Stimulated activated naive CD8-positive, alpha-beta T cell treated with anti-CD3 and anti-CD28 coated beads, Interleukin-15, amount 100 ng/mL, for 72 hours (primary cell): ENCODE results near the gene FABP3.

Experiments used
- ATAC-seq: fragments of 150-1000 bp; cut with Tn5 transposase; 2 replicates; pipeline ENCODE4 v1.10.0; 2021; ENCODE audit warnings: mild to moderate bottlenecking, moderate library complexity
- DNase-seq, 2 donors: peaks; one replicate each; pipeline ENCODE4 v3.0.0; 2021 to 2022
- H3K27ac Mint-ChIP-seq, 2 donors: one replicate each; pipeline ENCODE4 v1.8.0; 2022; ENCODE audit warnings: mild to moderate bottlenecking in 2 of 2, mixed read lengths in 2 of 2, moderate library complexity in 2 of 2
- H3K27me3 Mint-ChIP-seq: one replicate; pipeline ENCODE4 v1.8.0; 2022; ENCODE audit warnings: mixed read lengths
- H3K4me1 Mint-ChIP-seq: one replicate; pipeline ENCODE4 v1.8.0; 2022; ENCODE audit warnings: mild to moderate bottlenecking, mixed read lengths
- H3K4me3 Mint-ChIP-seq, 2 donors: one replicate each; pipeline ENCODE4 v1.8.0; 2022; ENCODE audit warnings: mild to moderate bottlenecking in 2 of 2, mixed read lengths in 2 of 2, moderate library complexity in 1 of 2
- H3K9me3 Mint-ChIP-seq, 2 donors: one replicate each; pipeline ENCODE4 v1.8.0; 2022; ENCODE audit warnings: mixed read lengths in 2 of 2

The FABP3 gene

DNA sequence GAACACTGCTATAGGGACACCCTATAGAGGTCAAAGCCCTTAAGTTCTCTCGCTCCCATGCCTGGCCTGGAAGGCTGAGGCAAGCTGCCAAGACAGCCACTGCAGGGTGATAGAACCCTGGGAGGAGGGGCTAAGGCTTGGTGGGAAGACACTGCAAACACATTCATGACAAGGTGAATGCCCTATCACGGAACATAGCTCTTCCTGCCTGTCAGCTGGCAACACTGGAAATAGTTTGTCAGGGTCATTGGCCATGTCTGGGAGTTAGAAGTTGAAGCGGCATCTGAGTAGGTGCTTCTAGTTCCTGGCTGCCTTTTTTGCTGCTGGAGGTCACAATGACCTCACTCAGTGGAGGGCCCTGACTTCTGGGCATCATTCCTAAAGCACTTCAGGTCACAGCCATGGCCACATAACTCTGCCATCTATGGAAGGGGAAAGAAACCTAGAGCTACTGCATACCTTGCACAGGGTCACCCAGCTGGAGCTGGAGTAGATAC lies 4.2 kb downstream of the FABP3 start:
- Mint-ChIP-seq H3K27me3 (peaks cover 8% of the 10 kb centered on the region), H3K4me3 (no peak overlapping the region), H3K9me3 (no peaks in the 10 kb centered on the region), H3K27ac (no peak overlapping the region), H3K4me1 (peaks cover 19% of the 10 kb centered on the region)
- ATAC-seq (no peak), DNase-seq (no peak)

DNA sequence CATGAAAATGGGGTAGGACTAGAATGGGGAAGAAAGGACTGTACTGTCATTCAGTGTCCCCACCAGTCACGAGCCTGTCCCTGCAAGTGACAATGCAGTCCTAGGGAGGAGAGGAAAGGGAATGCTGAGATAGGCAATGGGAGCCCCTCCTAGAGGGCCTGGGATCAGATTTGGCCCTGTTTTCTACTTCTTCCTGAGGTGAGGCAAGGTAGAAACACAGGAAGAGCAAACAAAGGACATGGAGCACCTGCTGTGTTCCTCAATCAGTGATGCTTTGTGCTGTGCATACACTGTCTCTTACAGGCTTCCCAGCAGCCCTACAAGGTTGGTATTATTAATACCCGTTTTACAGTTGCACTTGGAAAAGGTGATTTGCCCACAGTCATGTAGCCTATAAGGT lies 6.1 kb downstream of the FABP3 start:
- Mint-ChIP-seq H3K27me3 (no peaks in the 10 kb centered on the region), H3K4me1 (peaks cover under 1% of the 10 kb centered on the region), H3K27ac (no peak overlapping the region), H3K9me3 (no peaks in the 10 kb centered on the region), H3K4me3 (no peak overlapping the region)
- no peak for DNase-seq
- no peak for ATAC-seq

DNA sequence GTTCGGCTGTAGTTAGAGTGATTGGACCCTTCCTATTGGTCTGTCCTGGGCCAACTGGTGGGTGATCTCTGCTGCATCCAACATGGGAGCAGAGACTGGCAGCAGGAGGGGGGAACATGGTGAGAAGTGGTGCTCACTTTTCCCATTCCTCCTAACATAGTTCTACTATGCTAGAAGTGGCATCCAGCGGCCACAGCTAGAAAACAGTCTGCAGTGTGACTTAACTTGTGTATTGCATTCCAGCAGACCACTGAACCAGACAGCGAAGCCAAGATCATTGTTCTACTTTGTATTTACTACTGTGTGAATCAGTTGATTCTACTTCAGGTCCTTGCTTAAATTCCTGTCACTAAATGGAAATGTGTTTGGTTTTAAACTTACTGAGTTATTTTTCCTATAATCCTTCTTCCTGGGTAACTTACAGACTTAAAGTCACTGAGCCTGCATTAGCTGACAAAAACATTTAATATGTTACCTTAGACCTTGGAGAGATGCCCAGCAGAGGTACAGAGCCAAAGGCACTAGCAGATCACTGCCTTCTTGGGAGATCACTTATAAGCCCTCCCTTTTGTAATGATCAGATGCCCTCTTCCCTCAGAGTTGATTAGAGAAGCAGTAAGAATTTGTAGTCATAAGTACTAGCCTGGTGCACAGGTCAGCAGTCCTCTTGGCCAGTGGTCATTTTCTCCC lies 8.2 kb downstream of the FABP3 start:
- DNase-seq: no peak
- ATAC-seq: no peak
- no peak overlapping the region for H3K4me3 Mint-ChIP-seq
- no peak overlapping the region for H3K27ac Mint-ChIP-seq
- no peaks in the 10 kb centered on the region for H3K9me3 Mint-ChIP-seq
- H3K4me1 Mint-ChIP-seq: no peaks in the 10 kb centered on the region
- H3K27me3 Mint-ChIP-seq: no peaks in the 10 kb centered on the region

DNA sequence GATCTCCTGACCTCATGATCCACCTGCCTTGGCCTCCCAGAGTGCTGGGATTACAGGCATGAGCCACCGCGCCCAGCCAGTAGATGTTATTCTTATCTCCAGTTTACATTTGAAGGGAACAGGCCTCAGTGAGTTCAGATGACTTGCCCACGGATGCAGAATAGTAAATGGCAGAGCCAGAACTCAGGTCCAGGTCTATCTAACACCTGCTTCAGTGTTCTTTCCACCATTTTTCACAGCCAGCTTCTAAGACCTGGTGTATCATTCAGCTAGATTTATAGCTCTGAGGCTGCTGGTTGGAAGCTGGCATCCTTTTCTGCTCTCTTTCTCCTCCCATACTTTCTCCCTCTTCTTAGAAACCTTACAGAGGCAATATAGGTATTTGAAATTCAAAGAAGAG lies 10.8 kb downstream of the FABP3 start:
- Mint-ChIP-seq H3K4me3 (no peak overlapping the region), H3K27ac (peak overlapping the region in 1 of 2 donors; percentile 33), H3K9me3 (no peaks in the 10 kb centered on the region), H3K4me1 (no peaks in the 10 kb centered on the region), H3K27me3 (no peaks in the 10 kb centered on the region)
- DNase-seq (no peak), ATAC-seq (no peak)

DNA sequence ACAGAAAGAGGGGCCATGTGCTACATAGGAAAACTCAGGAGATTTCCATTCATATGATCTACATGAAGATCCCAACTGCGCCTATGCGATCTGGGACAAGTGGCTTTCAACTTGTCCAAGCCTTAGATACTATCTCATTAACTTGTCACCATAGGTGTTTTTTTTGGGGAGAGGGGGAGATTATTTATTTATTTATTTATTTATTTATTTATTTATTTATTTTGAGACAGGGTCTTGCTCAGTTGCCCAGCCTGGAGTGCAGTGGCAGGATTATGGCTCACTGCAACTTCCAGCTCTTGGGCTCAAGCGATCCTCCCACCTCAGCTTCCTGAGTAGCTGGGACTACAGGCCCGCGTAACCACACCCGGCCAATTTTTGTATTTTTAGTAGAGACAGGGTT lies 11.3 kb downstream of the FABP3 start:
- Mint-ChIP-seq H3K27me3 (no peaks in the 10 kb centered on the region), H3K4me3 (no peak overlapping the region), H3K4me1 (no peaks in the 10 kb centered on the region), H3K27ac (no peak overlapping the region), H3K9me3 (no peaks in the 10 kb centered on the region)
- ATAC-seq (no peak), DNase-seq (no peak)

DNA sequence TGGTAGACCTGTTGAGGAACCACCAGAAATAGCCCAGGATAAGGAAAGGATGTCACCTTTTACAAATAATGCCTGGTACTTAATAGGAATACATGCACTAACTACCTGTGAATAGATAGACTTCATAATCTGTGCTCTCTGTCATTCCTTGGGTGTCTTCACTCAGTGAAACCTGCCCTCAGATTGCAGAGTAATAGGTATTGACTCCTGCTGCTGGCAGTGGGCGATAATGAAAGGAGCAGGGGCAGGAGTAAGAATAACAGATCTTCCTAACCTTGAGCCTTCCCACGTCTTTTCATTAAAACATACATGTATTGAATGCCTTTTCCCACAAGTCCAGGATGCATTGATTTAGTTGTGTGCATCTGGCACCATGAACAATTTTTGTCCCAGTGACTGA lies 16.4 kb downstream of the FABP3 start:
- H3K4me1 Mint-ChIP-seq: no peaks in the 10 kb centered on the region

DNA sequence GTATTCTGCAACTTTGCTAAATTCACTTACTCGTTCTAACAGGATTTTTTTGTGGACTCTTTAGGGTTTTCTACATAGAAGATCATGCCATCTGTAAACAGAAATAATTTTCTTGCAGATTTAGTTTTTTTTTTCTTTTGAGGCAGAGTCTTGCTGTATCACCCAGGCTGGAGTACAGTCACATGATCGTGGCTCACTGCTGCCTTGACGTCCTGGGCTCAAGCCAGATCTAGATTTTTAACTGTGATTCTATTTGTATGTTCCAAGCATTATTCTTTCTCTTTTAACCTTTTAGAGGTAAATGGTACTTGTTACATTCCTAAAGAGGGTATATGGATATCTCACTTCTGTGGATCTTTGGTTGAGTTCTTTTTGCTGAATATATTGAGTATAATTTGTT lies 18.6 kb downstream of the FABP3 start:
- Mint-ChIP-seq H3K4me3 (no peak overlapping the region), H3K9me3 (no peaks in the 10 kb centered on the region), H3K27me3 (no peaks in the 10 kb centered on the region), H3K4me1 (no peaks in the 10 kb centered on the region), H3K27ac (no peak overlapping the region)
- DNase-seq: no peak
- no peak for ATAC-seq

More for the DNA sequence above, 16.4 kb downstream of the FABP3 start:
- DNase-seq (no peak), ATAC-seq (no peak)
- Mint-ChIP-seq H3K27me3 (no peaks in the 10 kb centered on the region), H3K9me3 (no peaks in the 10 kb centered on the region), H3K27ac (no peak overlapping the region), H3K4me3 (no peak overlapping the region)

DNA sequence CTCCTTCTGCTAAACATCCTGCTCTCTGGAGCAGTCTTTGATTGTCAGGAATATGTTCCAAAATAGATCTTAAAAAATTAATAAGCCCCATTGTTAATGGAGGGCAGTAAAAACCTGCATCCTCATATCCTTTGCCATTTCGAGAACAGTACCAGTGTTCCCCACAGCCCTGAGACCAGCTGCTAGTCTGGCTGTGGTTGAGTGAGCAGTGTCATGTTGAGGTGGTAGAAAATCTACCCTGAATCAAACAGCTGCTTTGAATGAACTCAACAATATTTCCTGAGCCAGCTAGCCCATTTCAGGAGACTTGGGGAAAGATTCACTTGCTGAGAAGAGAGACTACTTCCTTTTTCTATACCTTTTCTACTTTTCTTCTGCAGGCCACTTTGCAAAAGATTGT lies 24.4 kb downstream of the FABP3 start:
- no peaks in the 10 kb centered on the region for H3K9me3 Mint-ChIP-seq
- no peak overlapping the region for H3K4me3 Mint-ChIP-seq
- DNase-seq: no peak
- ATAC-seq: no peak
- no peaks in the 10 kb centered on the region for H3K27me3 Mint-ChIP-seq
- H3K4me1 Mint-ChIP-seq: no peaks in the 10 kb centered on the region
- H3K27ac Mint-ChIP-seq: peak overlapping the region in 1 of 2 donors; percentile 35

DNA sequence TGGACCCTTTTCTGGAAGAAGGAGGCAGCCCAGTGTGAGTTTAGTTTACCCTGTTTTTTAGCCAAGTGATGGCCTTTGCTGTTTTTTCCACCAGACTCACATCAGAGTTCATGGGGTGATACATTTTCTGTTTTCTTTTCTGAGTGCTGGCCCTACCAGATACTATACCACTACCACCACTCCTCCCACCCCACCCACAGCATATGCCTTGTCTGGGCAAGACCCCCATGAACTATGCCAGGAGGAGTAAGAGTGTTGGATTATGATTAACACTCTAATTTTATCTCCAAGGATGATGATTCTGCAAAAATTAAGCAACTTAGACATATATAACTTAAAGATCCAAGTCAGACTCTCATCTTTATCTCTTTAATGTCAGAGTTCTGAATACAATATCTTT lies 26.1 kb downstream of the FABP3 start:
- no peak overlapping the region for H3K4me3 Mint-ChIP-seq
- H3K27ac Mint-ChIP-seq: no peak overlapping the region
- ATAC-seq (no peak), DNase-seq (no peak)
- no peaks in the 10 kb centered on the region for H3K9me3 Mint-ChIP-seq
- no peaks in the 10 kb centered on the region for H3K4me1 Mint-ChIP-seq
- no peaks in the 10 kb centered on the region for H3K27me3 Mint-ChIP-seq

DNA sequence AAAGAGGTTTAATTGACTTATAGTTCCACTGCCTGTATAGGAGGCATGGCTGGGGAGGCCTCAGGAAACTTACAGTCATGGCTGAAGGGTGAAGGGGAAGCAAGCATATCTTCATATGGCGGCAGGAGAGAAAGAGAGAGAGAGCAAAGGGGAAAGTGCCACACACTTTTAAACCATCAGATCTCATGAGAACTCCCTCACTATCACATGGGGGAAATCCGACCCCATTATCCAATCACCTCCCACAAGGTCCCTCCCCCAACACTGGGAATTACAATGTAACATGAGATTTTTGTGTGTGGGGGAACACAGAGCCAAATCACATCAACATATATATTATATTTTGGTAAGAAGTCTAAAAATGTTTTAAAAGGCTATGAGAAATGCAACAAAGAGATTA lies 27.2 kb downstream of the FABP3 start:
- H3K4me1 Mint-ChIP-seq: no peaks in the 10 kb centered on the region
- no peak overlapping the region for H3K27ac Mint-ChIP-seq
- no peaks in the 10 kb centered on the region for H3K9me3 Mint-ChIP-seq
- ATAC-seq (no peak), DNase-seq (no peak)
- H3K4me3 Mint-ChIP-seq: no peak overlapping the region
- no peaks in the 10 kb centered on the region for H3K27me3 Mint-ChIP-seq

DNA sequence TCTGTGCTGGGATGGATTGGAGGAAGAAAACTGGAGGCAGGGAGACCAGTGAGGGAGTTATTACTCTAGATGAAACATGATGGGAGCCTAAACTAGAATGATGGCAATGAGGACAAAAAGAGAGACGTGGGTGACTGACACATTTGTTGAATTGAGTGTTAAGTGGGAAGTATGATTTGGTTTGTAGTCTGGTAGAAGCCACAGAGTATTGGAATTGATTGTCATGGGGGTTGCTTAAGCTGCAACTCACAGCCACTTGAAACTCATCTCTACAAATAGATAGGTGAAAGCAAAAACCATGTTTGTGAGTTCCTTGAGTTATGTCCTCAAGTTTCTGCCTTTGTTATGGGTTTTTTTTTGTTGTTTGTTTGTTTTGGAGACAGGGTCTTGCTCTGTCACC lies 28.4 kb downstream of the FABP3 start:
- H3K4me1 Mint-ChIP-seq: no peaks in the 10 kb centered on the region
- H3K4me3 Mint-ChIP-seq: no peak overlapping the region
- ATAC-seq (no peak), DNase-seq (no peak)
- no peak overlapping the region for H3K27ac Mint-ChIP-seq
- no peaks in the 10 kb centered on the region for H3K27me3 Mint-ChIP-seq
- H3K9me3 Mint-ChIP-seq: no peaks in the 10 kb centered on the region

DNA sequence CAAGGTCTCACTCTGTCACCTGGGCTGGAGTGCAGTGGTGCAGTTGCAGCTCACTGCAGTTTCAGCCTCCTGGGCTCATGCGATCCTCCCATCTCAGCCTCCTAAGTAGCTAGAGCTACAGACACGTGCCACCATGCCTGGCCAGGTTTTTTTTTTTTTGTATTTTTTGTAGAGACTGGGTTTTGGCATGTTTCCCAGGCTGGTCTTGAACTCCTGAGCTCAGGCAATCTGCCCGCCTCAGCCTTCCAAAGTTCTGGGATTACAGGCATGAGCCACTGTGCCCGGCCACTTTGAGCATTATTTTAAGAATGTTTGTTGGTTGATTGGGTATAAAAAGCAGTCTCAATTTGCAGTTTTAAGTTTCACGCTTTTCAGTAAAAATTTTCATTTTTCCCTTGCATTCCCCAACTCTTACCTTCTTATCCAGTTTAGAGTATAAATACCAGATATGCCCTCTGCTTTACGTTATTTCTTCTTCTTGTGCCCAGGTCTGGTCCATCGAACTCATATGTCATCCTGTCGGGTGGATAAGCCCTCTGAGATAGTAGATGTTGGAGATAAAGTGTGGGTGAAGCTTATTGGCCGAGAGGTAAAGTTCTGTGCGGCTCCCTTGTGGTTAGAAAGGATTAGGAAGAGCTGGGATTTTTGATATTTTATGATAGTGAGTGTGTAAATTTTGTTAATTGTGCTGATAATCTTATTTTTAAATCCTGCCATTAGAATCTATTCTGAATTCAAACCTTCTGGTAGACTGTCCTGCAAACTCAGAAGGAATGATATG lies 36.0 kb downstream of the FABP3 start:
- no peaks in the 10 kb centered on the region for H3K27me3 Mint-ChIP-seq
- H3K27ac Mint-ChIP-seq: no peak overlapping the region
- no peaks in the 10 kb centered on the region for H3K4me1 Mint-ChIP-seq
- H3K9me3 Mint-ChIP-seq: no peaks in the 10 kb centered on the region
- no peak overlapping the region for H3K4me3 Mint-ChIP-seq
- DNase-seq (no peak), ATAC-seq (no peak)

DNA sequence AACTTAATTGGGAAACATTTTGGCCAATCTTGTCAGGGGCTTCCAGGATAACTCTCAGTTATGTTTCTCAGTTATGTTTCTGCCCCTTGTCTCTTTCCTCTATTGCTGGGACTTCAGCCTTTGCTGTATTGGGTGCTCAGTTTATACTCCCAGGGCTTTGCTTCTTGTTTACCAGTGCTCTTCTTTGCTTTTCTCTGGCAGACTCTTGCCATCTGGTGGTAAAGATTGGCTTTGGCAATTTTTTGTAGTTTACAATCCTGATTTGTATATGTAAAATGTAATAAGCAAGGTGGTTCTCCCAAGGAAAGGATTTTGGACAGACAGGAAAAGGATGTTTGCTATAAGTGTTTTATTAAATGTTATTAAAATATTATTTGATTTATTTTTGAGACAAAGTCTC lies 37.9 kb downstream of the FABP3 start:
- ATAC-seq: no peak
- H3K4me1 Mint-ChIP-seq: no peaks in the 10 kb centered on the region
- H3K4me3 Mint-ChIP-seq: no peak overlapping the region
- no peaks in the 10 kb centered on the region for H3K27me3 Mint-ChIP-seq
- H3K9me3 Mint-ChIP-seq: no peaks in the 10 kb centered on the region
- H3K27ac Mint-ChIP-seq: no peak overlapping the region
- DNase-seq: no peak

DNA sequence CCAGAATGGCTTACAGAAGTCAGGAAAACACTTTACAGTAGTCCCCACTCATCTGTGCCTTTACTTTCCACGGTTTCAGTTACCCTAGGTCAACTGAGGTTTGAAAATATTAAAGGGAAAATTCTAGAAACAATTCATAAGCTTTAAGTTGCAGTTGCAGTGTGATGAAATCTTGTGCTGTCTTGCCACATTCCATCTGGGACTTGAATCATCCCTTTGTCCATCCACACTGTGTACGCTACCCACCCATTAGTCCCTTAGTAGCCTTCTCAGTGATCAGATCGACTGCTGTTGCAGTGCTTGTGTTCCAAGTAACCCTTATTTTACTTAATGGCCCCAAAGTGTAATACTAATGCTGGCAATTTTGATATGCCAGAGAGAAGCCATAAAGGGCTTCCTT lies 45.5 kb downstream of the FABP3 start:
- no peak for DNase-seq
- H3K27me3 Mint-ChIP-seq: no peaks in the 10 kb centered on the region
- H3K27ac Mint-ChIP-seq: no peak overlapping the region
- no peak for ATAC-seq
- no peaks in the 10 kb centered on the region for H3K9me3 Mint-ChIP-seq
- no peaks in the 10 kb centered on the region for H3K4me1 Mint-ChIP-seq
- no peak overlapping the region for H3K4me3 Mint-ChIP-seq

DNA sequence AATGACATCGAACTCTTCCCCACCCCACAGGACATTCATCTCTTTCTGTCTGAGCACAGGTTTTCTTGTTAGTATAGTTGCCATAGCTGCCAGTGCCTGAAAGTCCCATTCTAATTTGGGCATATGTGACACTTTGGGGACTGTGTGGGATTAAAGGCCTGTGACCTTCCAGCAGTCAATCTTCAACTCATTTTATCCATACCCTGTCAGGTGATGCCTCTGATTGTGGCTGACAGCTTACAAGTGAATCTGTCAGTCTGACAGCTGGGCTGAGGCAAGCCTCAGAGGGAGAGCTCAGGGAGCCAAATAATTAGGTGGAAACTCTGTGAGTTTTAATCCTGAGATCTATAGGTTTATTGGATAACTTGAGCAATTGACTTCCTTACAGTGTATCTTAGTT lies 46.4 kb downstream of the FABP3 start:
- H3K27ac Mint-ChIP-seq: no peak overlapping the region
- no peak overlapping the region for H3K4me3 Mint-ChIP-seq
- DNase-seq (no peak), ATAC-seq (no peak)
- H3K9me3 Mint-ChIP-seq: no peaks in the 10 kb centered on the region
- H3K4me1 Mint-ChIP-seq: no peaks in the 10 kb centered on the region
- H3K27me3 Mint-ChIP-seq: no peaks in the 10 kb centered on the region

DNA sequence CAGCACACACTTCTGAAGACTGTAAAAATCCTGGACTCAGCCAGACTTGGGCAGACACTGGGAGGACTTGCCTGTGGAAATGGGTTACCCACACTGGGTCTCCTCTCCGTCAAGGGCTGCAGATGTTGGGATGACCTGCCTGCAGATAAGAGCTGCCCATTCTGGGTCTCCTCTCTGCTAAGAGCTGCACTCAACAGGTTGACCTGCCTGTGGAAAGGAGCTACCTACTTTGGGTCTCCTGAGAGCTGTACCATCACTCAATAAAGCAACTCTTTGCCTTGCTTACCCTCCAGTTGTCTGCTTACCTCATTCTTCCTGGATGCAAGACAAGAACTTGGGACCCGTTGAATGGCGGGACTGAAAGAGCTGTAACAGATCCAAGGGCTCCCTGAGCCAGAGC lies 47.9 kb downstream of the FABP3 start:
- DNase-seq (no peak), ATAC-seq (no peak)
- Mint-ChIP-seq H3K4me1 (no peaks in the 10 kb centered on the region), H3K9me3 (no peaks in the 10 kb centered on the region), H3K27ac (no peak overlapping the region), H3K4me3 (no peak overlapping the region), H3K27me3 (no peaks in the 10 kb centered on the region)

DNA sequence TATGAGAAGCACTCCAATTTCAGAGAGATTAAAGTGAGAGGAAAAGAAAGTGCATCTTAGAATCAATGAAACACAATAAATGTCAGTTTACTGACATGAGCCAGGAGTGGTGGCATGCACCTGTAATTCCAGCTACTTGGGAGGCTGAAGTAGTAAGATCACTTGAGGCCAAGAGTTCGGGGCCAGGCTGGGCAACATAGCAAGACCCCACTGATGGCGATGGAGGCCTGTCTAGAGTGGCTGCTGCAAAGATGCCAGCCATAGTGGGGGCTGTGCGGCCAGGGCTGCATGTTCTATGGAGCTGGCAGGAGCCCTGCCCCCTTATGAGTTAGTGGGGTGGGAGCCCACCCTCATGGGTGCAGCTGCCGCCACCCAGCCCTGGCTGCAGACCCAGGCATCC lies 48.8 kb downstream of the FABP3 start:
- no peak overlapping the region for H3K27ac Mint-ChIP-seq
- no peak for ATAC-seq

More for the DNA sequence above, 48.8 kb downstream of the FABP3 start:
- no peak for DNase-seq
- Mint-ChIP-seq H3K27me3 (no peaks in the 10 kb centered on the region), H3K9me3 (no peaks in the 10 kb centered on the region), H3K4me3 (no peak overlapping the region), H3K4me1 (no peaks in the 10 kb centered on the region)
